Measurements from ENCODE around the gene SUSD2. TPM values are rescaled to one million over a fixed set of nuclear protein-coding genes. Genes with fewer than 3 reads are reported as not detected.
"Not testable (repeated sequence)": the region's sequence is repeated elsewhere in the genome, so short reads cannot be mapped to it uniquely, and the experiment has no call there.

SUSD2 gene
- total RNA-seq, 3 donors from 2014 or later = 0.80 to 7.9 (median 5.6) TPM

- TF ChIP-seq POLR2AphosphoS5 (IDR thresholded peaks at IDR 0.05) (no peak), POLR2A (IDR thresholded peaks at IDR 0.05) (no peak), CTCF (IDR thresholded peaks at IDR 0.05) (no peak)
- Histone ChIP-seq H3K36me3 (no peaks in the 10 kb centered on the region), H3K27me3 (no peaks in the 10 kb centered on the region), H3K27ac (peak overlapping the region in 1 of 2 donors; percentile 79), H3K9me3 (no peaks in the 10 kb centered on the region), H3K4me3 (no peak overlapping the region), H3K4me1 (peaks cover 7 to 18% of the 10 kb centered on the region in 2 donors)
- intact Hi-C loops (cut with DNase I; ENCODE audit: low total_unique reads) = no loop called here
- DNase-seq (ENCODE audit: low spot score in 2 of 2) = no peak
These were observed 10.6 kb downstream of the SUSD2 start for GRCh38 chr22:24191893-24192292.

- H3K27me3 ChIP-seq = no peaks in the 10 kb centered on the region
- no peak for TF ChIP-seq POLR2AphosphoS5 (IDR thresholded peaks at IDR 0.05)
- no peak for TF ChIP-seq POLR2A (IDR thresholded peaks at IDR 0.05)
- TF ChIP-seq CTCF (IDR thresholded peaks at IDR 0.05) = no peak
- no peak for DNase-seq (ENCODE audit: low spot score in 2 of 2)
- no peak overlapping the region for H3K4me3 ChIP-seq
- intact Hi-C loops (cut with DNase I; ENCODE audit: low total_unique reads) = loop anchor here (5.0 kb wide), 1 partner anchor 49 kb away; the partner anchor contains the start of gene GGT5
- no peaks in the 10 kb centered on the region for H3K36me3 ChIP-seq
- H3K9me3 ChIP-seq = no peaks in the 10 kb centered on the region
- peak overlapping the region; percentile 78 to 89 for H3K27ac ChIP-seq
- peaks cover 0 to 5% of the 10 kb centered on the region in 2 donors for H3K4me1 ChIP-seq
These were observed 17.4 kb downstream of the SUSD2 start for GRCh38 chr22:24198682-24199052.

GRCh38 chr22:24200619-24201212 lies 19.4 kb downstream of the SUSD2 start:
- intact Hi-C loops (cut with DNase I; ENCODE audit: low total_unique reads) = no loop called here
- H3K27me3 ChIP-seq = no peaks in the 10 kb centered on the region
- peak in 1 of 2 donors; percentile 60 for DNase-seq (ENCODE audit: low spot score in 2 of 2)
- TF ChIP-seq POLR2AphosphoS5 (IDR thresholded peaks at IDR 0.05) (no peak), CTCF (IDR thresholded peaks at IDR 0.05) (no peak), POLR2A (IDR thresholded peaks at IDR 0.05) (no peak)
- peak overlapping the region in 1 of 2 donors; percentile 33 for H3K27ac ChIP-seq
- H3K4me3 ChIP-seq = no peak overlapping the region
- H3K9me3 ChIP-seq = no peaks in the 10 kb centered on the region
- no peaks in the 10 kb centered on the region for H3K36me3 ChIP-seq
- peaks cover 0 to 5% of the 10 kb centered on the region in 2 donors for H3K4me1 ChIP-seq

- TF ChIP-seq POLR2AphosphoS5 (IDR thresholded peaks at IDR 0.05) = no peak
- no peak for TF ChIP-seq CTCF (IDR thresholded peaks at IDR 0.05)
- TF ChIP-seq POLR2A (IDR thresholded peaks at IDR 0.05) = no peak
- H3K4me1 ChIP-seq = peaks cover 0 to 5% of the 10 kb centered on the region in 2 donors
- no peaks in the 10 kb centered on the region for H3K36me3 ChIP-seq
- H3K27me3 ChIP-seq = no peaks in the 10 kb centered on the region
- no peak for DNase-seq (ENCODE audit: low spot score in 2 of 2)
- H3K4me3 ChIP-seq = no peak overlapping the region
- H3K9me3 ChIP-seq = no peaks in the 10 kb centered on the region
- no peak overlapping the region for H3K27ac ChIP-seq
- intact Hi-C loops (cut with DNase I; ENCODE audit: low total_unique reads) = no loop called here
These were observed 20.7 kb downstream of the SUSD2 start for GRCh38 chr22:24201681-24202614.

GRCh38 chr22:24203856-24204255 lies 22.6 kb downstream of the SUSD2 start:
- H3K36me3 ChIP-seq; H3K4me1 ChIP-seq; H3K27me3 ChIP-seq; H3K9me3 ChIP-seq; DNase-seq (ENCODE audit: low spot score in 2 of 2); H3K27ac ChIP-seq; intact Hi-C loops (cut with DNase I; ENCODE audit: low total_unique reads); H3K4me3 ChIP-seq: not testable (repeated sequence)
